ENCODE measurements around the gene UBE2Q1.
"Not testable (repeated sequence)": the region's sequence is repeated elsewhere in the genome, so short reads cannot be mapped to it uniquely, and the experiment has no call there.

The UBE2Q1 gene

DNA sequence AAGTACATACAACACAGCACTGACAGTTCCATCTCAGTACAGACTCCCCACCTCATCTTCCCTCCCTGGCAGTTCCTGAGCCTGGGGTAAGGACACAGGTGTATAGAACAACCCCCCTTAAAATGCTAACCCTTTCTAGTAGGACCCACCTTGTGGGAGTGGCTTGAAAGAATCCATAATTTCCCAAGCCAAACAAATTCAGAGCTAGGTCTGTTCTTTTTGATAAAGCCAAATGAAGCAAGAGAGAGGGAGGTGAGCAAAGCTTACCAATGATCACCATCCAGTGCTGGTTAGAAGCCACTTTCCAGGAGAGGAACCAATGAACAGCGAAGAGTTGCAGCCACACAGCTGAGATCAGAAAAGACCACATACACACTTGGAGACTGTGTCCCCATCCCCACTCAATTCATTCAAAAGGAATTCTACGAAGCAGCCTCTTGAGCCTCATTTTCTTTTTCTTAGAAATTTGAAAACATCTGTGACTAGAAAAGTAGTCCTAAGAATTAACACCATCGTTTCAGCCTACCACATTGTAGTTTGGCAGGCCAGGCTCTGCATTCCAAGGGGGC lies 9.2 kb downstream of the UBE2Q1 start:
- no peak for DNase-seq

DNA sequence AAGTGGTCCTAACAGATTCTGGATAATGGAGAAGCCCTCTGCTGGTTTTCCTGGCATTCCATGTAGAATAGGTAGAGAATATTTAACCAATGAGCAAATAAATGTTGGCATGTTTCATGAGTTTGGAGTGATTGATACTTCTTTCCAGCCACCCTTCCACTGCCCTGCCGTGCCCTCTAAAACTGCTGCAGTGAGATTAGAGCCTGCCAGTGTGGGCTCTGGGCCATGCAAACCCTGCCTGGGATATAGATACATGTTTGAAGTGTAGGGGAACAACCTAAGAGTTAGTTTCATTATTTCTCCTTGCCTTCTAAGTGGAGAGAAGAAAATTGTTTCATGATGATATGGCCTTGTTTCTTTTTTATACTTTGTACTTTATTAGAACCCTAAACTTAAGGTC lies 10.4 kb downstream of the UBE2Q1 start:
- DNase-seq, result no peak

DNA sequence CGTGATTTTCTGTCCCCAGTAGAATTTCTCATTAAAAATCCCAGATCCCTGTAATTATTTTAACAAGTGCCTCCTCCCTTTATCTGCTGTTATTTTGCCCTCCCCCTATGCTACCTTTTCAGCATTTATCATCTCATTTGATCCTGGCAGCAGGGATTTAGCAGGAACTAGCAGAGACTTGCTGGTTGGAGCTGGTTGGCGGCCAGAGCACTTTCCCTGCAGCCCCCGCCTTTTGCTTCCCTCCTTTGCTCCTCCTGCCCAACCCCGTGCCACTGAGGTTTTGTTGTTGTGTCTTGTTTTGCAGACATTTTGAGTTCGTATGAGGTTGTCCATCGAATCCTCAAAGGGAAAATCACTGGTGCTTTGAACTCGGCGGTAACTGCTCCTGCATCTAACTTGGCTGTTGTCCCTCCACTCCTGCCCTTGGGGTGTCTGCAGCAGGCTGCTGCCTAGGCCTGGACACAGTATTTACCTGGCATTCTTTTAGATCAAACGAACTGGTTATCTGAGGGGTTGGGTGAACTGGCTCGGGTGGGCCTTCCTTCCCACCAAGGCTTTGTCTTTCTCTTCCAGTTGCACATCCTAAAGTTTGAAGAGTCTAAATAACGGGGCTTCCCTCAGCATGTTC lies 11.2 kb downstream of the UBE2Q1 start:
- DNase-seq, result no peak

DNA sequence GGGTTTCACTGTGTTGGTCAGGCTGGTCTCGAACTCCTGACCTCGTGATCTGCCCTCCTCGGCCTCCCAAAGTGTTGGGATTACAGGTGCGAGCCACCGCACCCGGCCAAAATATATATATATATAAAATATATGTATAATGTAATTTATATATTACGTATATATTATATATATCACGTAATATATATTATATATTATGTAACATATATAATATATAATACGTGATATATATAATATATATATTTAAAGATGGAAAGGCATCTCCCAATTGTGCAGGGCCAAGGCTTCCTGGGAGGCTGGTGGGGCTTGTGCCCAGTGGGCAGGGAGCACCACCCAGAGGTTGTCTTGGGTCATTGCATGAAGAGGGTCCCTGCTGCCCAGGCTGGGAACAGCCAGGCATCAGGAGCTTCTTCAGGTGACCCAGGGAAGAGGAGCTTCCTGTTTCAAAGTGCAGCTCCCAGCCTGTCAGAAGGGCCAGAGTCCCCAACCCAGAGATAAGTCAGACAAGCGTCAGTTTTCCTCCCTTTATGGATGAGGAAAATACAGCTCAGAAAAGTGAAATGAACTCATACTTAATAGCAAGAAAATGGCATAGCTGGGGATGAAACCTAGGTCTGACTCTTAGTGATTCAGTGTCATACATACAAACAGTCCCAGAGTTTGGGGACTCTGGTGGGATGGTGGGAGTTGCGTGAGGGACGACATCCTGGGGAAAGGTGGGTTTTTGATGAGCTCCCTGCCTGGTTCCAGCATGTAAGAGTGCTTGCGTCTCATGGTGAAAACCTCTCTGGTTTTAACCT lies 12.0 kb downstream of the UBE2Q1 start:
- peak; percentile 72 for DNase-seq

DNA sequence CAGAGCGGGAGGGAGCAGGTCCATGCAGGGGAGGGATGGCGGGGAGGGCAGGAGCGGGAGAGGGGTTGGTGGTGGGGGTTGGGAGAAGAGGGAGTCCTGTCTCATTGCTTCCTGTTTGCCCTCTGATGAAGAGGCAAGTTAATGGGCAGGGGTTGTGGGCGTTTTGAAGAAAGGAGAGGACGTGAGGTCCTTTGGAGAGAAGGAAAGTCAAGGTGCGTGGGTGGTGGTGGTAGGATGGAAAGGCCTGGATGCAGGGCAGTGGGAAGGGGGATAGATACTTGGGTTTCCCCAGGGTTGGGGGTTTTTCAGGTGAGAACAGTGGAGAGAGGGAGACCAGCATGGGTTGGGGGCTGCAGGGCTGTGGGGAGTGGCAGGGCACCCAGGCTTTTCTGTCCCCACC lies 17.2 kb downstream of the UBE2Q1 start:
- no peak for DNase-seq

DNA sequence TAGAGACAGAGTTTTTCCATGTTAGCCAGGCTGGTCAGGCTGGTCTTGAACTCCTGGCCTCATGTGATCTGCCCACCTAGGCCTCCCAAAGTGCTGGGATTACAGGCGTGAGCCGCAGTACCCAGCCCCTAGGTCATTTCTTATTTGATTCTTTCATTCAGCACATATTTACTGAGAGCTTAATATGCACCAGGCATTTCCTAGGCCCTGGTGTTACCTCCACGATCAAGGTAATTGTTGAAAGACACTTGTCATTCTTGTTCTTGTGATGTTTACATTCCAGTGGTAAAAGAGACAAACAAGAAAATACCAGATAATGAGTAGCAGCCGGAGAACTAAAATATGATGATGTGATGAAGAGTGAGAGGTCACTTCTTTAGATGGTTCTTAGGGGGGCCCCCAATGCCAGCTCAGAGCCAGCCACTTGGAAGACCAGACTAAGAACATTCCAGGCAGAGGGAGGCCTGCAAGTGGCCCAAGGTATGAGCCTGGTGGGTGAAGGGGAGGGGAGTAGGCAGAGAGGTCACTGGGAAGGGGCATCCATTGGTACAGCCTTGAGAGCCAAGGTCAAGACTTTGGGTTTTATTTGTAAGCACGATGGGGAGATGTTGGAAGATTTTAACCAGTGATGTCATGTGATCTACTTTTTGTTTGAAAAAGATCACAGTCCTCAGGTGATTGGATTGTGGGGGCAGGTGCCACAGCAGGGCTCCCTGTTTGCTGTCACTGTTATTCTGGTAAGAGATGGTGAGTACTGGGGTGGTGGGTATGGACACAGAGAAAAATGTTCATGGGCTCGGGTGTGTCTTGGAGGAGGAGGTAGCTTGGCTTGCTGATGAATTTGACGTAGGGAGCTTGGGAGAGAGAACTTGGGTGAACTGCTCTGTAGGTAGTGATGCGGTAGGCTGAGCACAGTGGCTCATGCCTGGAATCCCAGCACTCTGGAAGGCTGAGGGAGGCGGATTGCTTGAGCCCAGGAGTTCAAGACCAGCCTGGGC lies 18.7 kb downstream of the UBE2Q1 start:
- DNase-seq, result no peak

DNA sequence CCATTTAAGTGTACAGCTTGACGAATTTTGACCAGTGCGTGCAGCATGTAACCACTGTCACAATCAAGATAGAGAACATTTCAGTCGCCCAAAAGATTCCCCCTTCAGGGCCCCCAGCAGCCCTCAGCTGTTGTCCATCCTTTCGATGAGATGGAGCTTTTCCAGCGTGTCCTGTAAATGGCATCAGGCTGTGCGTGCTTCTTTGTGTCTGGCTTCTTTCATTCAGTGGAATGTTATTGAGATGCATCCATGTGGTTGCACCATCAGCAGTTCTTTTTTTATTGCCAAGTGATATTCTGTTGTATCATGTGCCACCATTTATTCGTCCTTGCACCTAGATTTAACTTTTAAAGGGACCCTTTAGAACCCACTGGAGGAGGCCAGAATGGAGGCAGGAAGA lies 21.9 kb downstream of the UBE2Q1 start:
- no peak for DNase-seq

DNA sequence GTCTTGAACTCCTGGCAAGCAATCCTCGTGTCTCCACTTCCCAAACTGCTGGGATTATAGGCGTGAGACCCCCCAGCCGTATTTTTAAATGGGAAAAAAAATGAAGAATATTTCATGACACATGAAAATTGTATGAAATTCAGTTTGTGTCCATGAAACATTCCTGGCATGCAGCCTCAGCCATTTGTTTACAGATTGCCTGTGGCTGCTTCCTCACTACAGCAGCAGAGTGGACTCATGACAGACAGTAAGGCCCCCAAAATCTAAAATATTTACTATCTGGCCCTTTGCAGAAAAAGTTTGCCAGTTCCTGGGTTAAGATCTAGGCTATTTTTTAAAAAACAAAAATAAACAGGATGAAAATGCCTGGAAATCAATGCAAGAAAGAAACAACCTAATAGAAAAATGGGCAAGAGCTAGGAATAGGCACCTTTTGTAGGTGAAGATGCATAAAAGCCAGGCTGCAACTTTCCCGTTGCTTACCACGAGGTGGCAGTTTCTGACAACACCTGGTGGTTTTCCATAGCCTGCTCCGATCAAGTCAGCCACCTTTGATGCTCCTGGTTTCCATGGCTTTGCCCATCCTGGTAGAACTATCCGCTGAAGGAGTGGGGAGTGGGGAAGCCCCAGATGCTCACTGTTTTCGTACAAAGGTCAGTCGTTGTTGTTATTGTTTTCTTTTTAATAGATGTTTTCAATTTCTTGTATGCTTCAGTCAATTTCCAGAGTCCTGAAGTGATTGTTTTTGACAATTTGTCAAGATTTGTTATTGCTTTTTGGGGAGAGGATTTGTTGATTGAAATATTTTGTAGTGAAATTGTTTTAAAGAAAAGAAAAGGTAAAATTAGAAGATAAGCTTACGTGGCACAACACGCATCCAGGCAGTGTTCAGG lies 24.3 kb downstream of the UBE2Q1 start:
- no peak for DNase-seq

DNA sequence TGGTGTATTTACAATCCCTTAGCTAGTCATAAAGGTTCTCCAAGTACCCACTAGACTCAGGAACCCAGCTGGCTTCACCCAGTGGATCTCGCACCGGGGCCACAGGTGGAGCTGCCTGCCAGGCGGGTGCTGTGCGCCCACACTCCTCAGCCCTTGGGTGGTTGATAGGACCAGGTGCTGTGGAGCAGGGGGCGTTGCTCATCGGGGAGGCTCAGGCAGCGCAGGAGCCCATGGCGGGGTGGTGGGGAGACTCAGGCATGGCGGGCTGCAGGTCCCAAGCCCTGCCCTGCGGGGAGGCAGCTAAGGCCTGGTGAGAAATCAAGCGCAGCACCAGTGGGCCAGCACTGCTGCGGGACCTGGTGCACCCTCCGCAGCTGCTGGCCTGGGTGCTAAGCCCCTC lies 26.5 kb downstream of the UBE2Q1 start:
- DNase-seq, result not testable (repeated sequence)

DNA sequence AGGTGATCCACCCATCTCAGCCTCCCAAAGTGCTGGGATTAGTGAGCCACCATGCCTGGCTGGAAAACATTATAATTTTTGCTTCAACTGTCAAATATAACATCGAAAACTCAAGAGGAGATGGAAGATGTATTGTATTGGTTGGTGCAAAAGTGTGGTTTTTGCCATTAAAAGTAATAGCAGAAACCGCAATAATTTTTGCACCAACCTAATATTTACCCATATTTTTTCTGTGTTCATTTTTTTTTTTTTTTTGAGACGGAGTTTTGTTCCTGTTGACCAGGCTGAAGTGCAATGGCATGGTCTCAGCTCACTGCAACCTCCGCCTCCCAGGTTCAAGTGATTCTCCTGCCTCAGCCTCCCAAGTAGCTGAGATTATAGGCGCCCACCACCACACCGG lies 29.2 kb downstream of the UBE2Q1 start:
- DNase-seq, result no peak

DNA sequence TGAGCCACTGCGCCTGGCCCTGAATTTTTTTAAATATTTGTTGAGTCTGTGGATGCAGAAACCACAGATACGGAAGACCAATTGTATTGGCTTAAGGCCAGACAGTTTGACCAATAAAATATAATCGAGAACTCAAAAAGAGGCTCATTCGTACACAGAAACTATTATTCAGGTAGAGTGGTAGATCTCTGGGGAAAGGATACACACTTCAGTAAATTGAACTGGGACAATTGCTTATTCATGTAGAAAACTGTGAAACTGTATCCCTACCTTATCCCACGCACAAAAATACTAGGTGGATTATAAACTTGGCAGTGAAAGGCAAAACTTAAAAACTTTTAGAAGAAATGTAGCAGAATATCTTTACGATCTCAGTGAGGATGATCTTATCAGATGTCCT lies 31.3 kb downstream of the UBE2Q1 start:
- no peak for DNase-seq

DNA sequence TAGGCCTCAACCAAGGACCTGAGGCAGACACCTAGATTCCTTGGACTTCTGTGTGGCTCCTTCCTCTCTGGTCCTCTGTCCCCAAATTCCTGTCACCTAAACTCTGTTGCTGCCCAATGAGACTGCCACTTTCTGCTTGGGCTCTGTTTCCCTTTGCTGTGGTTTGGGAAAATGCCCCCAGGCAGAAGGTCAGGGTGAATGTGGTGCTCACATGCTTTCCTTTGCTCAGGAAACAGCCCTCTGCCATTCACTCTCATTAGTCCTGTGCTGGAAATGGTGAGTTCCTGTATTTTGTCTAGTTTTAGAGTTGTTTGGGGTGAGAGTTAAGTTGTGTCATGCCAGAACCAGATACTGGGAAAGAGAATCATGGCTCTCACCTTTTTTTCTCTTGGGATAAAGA lies 33.6 kb downstream of the UBE2Q1 start:
- DNase-seq, result no peak

DNA sequence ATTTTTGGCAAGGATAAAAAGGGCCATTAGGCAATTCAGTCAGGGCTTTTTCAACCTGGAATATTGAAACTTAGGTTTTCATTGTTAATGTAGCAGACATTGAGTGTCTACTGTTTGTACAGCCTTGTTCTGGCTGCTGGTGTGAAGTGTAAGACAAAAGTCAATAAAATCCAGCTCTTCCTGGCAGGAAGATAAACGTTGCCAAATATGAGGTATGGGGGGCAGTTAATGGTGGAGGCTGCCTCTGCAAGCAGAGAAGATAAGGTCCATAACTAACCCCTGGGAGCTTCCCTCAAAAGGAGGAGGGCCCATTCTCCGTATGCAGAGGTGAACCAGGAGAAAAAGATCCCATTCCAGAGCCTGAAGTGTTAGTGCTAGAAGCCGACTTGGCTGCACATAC lies 36.8 kb downstream of the UBE2Q1 start:
- no peak for DNase-seq

DNA sequence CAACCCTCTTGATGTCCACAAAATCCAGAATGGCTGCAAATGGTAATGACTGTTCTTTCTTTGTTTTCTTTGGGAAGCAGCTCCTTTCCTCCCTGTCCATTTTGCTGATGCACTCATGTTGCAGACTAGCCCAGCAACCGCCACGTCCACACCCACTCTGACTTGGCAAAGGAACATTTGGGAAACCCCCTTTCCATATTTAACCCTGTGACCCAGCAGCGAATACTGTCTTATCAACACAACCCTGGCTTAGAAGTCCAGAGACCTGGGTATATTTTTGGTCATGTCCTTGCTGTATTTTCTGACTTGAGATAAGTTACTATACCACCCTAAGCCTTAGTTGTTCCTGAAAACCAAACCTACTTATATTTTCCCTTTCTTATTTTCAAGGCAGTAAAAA lies 38.1 kb downstream of the UBE2Q1 start:
- no peak for DNase-seq

DNA sequence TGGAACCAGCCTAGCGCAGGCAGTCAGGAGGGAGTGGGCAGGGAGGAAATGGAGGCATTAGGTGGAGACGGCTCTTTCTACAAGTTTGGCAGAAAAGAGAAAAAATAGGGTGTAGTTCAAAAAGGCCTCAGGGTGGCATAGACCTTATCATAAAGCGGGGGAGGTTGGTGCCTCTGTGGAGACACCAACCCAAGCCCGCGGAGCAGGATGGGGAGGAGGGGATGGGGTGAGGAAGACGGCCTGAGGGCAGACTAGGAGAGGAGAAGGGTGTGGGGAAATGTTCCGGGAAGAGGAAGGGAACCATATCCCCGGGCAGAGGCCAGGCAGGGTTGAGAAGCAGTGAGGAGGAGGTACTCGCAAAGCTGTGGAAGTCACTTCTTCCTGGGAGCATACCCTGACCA lies 38.9 kb downstream of the UBE2Q1 start:
- no peak for DNase-seq

DNA sequence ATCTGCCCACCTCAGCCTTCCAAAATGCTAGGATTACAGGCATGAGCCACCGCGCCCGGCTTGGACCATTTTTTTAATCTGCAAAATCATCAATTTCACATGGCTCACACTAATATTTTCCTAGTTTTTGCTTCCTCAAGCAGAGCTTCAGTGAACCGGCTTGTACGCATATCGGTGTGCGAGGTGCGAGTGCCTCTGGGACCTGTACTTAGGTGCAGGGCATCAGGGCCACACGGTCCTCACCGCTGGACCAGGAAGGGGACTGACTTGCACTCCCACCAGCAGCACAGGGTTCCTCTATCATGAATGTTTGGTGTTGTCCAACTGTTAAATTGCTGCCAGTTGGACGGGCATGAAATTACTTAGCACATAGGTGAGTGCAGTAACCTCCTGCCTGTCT lies 40.8 kb downstream of the UBE2Q1 start:
- DNase-seq, result no peak

DNA sequence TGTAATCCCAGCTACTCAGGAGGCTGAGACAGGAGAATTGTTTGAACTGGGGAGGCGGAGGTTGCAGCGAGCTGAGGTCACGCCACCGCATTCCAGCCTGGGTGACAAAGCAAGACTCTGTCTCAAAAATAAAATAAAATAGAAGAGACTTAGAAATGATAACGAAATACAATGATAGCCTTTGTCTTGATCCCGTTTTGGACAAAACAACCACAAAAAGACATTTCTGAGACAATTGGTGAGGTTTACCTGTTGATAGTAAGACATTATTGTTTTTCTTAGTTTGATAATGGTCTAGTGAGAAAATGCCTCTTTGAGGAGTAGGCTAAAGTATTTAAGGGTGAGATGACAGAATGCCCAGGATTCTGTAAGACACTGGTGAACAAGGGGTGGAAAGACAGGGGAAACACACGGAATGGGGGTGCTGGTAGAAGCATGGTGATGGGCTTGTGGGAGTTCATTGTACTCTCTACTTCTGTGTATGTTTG lies 44.4 kb downstream of the UBE2Q1 start:
- no peak for DNase-seq

DNA sequence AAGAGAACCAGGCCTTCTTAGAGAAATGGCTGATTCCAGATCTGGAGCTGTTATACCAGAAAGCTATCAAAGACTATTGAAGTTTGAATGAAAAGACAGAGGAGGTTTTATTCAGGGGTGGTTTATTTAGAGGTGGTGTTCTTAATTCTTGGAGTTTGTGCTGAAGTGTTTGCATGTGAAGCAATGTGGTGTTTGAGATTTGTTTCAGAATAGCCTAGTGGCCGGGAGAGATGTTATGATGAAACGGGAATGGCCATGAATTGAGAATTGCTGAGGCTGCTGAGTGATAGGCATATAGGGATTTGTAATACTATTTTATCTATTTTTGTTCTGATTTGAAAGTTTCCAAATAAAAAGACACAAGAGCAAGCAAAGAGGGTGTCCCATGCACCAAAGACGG lies 45.7 kb downstream of the UBE2Q1 start:
- no peak for DNase-seq

DNA sequence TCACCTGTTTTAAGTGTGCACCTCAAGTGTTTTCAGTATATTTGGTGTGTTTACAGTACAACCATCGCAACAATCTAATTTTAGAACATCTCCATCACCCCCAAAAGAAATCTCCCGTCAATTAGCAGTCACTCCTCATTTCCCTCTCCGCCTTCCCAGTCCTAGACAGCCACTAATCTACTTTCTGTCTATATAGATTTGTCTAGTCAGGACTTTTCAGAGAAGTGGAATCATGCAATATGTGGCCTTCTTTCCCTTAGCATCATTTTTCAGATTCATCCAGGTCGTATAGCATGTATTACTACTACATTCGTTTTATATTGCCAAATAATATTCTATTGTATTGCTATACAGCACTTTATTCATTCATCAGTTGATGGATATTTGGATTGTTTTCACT lies 54.6 kb downstream of the UBE2Q1 start:
- no peak for DNase-seq

DNA sequence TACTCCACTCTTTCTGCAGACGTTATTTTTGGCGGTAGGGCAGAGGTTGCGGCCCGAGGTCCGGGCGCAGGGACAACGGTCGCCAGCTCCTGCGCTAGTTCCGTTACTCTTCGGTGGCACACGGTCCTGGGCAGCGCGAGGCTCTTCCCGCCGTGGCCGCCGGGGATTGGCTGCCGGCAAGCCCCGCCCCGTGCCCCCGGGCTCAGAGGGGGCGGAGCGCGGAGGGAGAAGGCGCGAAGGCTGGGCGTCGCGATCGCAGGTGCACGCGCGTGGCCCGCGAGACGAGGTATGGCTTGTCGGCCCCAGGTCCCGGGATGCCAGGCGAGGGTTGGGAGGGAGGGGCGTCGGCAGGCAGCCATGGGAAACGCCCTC lies 55.7 kb downstream of the UBE2Q1 start:
- no peak for DNase-seq

DNA sequence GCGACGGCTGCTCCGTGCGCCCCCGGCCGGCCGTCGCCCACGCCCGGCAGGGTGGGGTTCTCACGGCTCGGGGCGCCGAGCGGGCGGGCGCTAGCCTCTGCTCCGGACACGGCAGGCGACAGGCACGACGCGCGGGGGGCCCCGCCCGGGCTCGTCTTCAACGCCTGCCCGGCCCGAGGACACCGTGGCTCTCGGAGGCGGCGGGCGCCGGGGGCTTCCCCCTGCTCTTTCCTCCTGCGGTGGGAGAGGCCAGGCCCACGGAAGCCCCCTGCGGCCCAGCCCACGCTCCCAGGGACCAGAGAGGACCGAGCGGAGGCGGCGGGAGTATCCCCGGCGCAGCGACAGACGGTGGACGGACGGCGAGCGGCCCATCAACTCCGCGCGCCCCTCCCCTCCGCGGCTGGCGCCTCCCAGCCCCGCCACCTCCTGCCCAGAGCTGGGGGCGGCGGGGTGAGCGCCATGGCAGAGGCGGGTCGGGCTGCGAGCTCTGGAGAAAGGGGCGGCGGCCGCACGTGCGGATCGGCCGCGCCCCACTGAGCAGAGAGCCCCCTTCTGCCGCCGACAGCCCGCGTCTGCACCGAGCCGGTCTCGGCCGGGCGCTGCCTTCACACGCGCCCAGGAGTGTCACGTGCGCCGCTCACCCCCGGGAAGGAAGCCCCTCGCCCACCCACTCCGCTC lies 56.3 kb downstream of the UBE2Q1 start, which contains the start of the genes SHE and TDRD10:
Gene SHE, minus strand, starts transcription at position 347 of the 678 bp plus-strand sequence. CDS start 386 bp downstream, outside the sequence.
Gene TDRD10, plus strand, starts transcription at position 154 of the 678 bp plus-strand sequence. CDS start 4,685 bp downstream, outside the sequence.
- no peak for DNase-seq
